Stimulated activated CD8-positive, alpha-beta memory T cell treated with anti-CD3 and anti-CD28 coated beads, Interleukin-4, amount 100 ng/mL, for 24 hours (primary cell): ENCODE results near the gene VGLL4.

Source experiments
- DNase-seq: peaks from one replicate; pipeline ENCODE4 v3.0.0-alpha.2; 2020; ENCODE audit warnings: low read depth

The VGLL4 gene

GRCh38 chr3:11627612-11628011 is 16.1 kb downstream of the VGLL4 start:
- no peak for DNase-seq

- no peak for DNase-seq
Observed at GRCh38 chr3:11626084-11626463, 17.6 kb downstream of the VGLL4 start.

- DNase-seq: no peak
Observed at GRCh38 chr3:11625376-11626083, 18.2 kb downstream of the VGLL4 start.

GRCh38 chr3:11624704-11625375 is 18.9 kb downstream of the VGLL4 start:
- no peak for DNase-seq

- peak; percentile 37 for DNase-seq
Observed at GRCh38 chr3:11624161-11624560, 19.6 kb downstream of the VGLL4 start.

GRCh38 chr3:11622586-11623550 is 20.8 kb downstream of the VGLL4 start:
- no peak for DNase-seq

- no peak for DNase-seq
Observed at GRCh38 chr3:11621077-11621476, 22.6 kb downstream of the VGLL4 start.

GRCh38 chr3:11619946-11620652 is 23.6 kb downstream of the VGLL4 start:
- DNase-seq: no peak

GRCh38 chr3:11619461-11619860 is 24.3 kb downstream of the VGLL4 start:
- DNase-seq: no peak

GRCh38 chr3:11618904-11619303 is 24.8 kb downstream of the VGLL4 start:
- DNase-seq: no peak

GRCh38 chr3:11616551-11616950 is 27.2 kb downstream of the VGLL4 start:
- no peak for DNase-seq

GRCh38 chr3:11613851-11614487 is 29.7 kb downstream of the VGLL4 start:
- DNase-seq: no peak

GRCh38 chr3:11613319-11613718 is 30.4 kb downstream of the VGLL4 start:
- DNase-seq: no peak

GRCh38 chr3:11612515-11613188 is 31.1 kb downstream of the VGLL4 start:
- no peak for DNase-seq

- no peak for DNase-seq
Observed at GRCh38 chr3:11611341-11611799, 32.3 kb downstream of the VGLL4 start.

- DNase-seq: no peak
Observed at GRCh38 chr3:11610700-11611275, 32.9 kb downstream of the VGLL4 start.

- DNase-seq: no peak
Observed at GRCh38 chr3:11610044-11610671, 33.6 kb downstream of the VGLL4 start.

- DNase-seq: no peak
Observed at GRCh38 chr3:11609481-11609880, 34.2 kb downstream of the VGLL4 start.

GRCh38 chr3:11607816-11608215 is 35.9 kb downstream of the VGLL4 start:
- no peak for DNase-seq

GRCh38 chr3:11606865-11607440 is 36.8 kb downstream of the VGLL4 start:
- DNase-seq: no peak
